ENCODE measurements around the gene KIAA0930.
A peak's percentile ranks its signal among the peaks of the same experiment; 100 is the strongest.

The KIAA0930 gene

GRCh38 chr22:45217345-45217744 is 23.3 kb downstream of the KIAA0930 start:
- no peak for DNase-seq (ENCODE audit: low read depth, low spot score)

GRCh38 chr22:45216133-45217003 is 24.3 kb downstream of the KIAA0930 start:
- peak; percentile 23 for DNase-seq (ENCODE audit: low read depth, low spot score)

- DNase-seq (ENCODE audit: low read depth, low spot score): no peak
Observed at GRCh38 chr22:45212992-45213751, 27.5 kb downstream of the KIAA0930 start.

- DNase-seq (ENCODE audit: low read depth, low spot score): no peak
Observed at GRCh38 chr22:45212306-45212709, 28.4 kb downstream of the KIAA0930 start.

GRCh38 chr22:45211848-45212247 is 28.8 kb downstream of the KIAA0930 start:
- no peak for DNase-seq (ENCODE audit: low read depth, low spot score)

- no peak for DNase-seq (ENCODE audit: low read depth, low spot score)
Observed at GRCh38 chr22:45211435-45211834, 29.3 kb downstream of the KIAA0930 start.

GRCh38 chr22:45210991-45211390 is 29.7 kb downstream of the KIAA0930 start:
- no peak for DNase-seq (ENCODE audit: low read depth, low spot score)

GRCh38 chr22:45210577-45210976 is 30.1 kb downstream of the KIAA0930 start:
- no peak for DNase-seq (ENCODE audit: low read depth, low spot score)

- no peak for DNase-seq (ENCODE audit: low read depth, low spot score)
Observed at GRCh38 chr22:45210174-45210573, 30.5 kb downstream of the KIAA0930 start.

- no peak for DNase-seq (ENCODE audit: low read depth, low spot score)
Observed at GRCh38 chr22:45208993-45209838, 31.5 kb downstream of the KIAA0930 start.

- no peak for DNase-seq (ENCODE audit: low read depth, low spot score)
Observed at GRCh38 chr22:45208696-45208992, 32.0 kb downstream of the KIAA0930 start.

GRCh38 chr22:45207981-45208664 is 32.6 kb downstream of the KIAA0930 start:
- no peak for DNase-seq (ENCODE audit: low read depth, low spot score)

- no peak for DNase-seq (ENCODE audit: low read depth, low spot score)
Observed at GRCh38 chr22:45207533-45207932, 33.2 kb downstream of the KIAA0930 start.

GRCh38 chr22:45206233-45206632 is 34.5 kb downstream of the KIAA0930 start:
- DNase-seq (ENCODE audit: low read depth, low spot score): no peak

- no peak for DNase-seq (ENCODE audit: low read depth, low spot score)
Observed at GRCh38 chr22:45205276-45205925, 35.3 kb downstream of the KIAA0930 start.

GRCh38 chr22:45204819-45205218 is 35.9 kb downstream of the KIAA0930 start:
- DNase-seq (ENCODE audit: low read depth, low spot score): no peak

GRCh38 chr22:45204241-45204640 is 36.5 kb downstream of the KIAA0930 start:
- no peak for DNase-seq (ENCODE audit: low read depth, low spot score)

- DNase-seq (ENCODE audit: low read depth, low spot score): no peak
Observed at GRCh38 chr22:45203150-45203951, 37.3 kb downstream of the KIAA0930 start.

- no peak for DNase-seq (ENCODE audit: low read depth, low spot score)
Observed at GRCh38 chr22:45202333-45203149, 38.2 kb downstream of the KIAA0930 start.

Measured in iPS DF 19.7 (cell line).